ENCODE data around the gene MYO5C.

DNA sequence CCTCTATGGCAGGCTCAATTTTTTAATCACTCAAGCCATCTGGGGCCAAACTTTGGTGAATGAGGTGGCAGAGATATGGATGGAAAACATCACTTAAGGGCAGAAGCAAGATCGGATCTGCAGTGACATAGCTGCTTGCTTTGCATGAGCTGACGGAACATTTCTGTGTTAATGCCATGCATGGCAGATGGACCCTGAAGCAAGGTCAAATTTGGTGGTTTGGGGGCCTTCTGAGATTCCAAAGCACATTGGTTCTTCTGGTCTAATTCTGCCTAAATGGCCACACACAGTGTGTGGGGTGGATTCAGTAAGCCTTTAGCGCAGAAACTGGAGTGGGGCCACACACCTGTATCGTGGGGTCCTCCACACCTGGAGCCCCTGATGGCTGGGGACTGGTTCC lies 144.7 kb downstream of the MYO5C start:
- TF ChIP-seq, protein P1, sequence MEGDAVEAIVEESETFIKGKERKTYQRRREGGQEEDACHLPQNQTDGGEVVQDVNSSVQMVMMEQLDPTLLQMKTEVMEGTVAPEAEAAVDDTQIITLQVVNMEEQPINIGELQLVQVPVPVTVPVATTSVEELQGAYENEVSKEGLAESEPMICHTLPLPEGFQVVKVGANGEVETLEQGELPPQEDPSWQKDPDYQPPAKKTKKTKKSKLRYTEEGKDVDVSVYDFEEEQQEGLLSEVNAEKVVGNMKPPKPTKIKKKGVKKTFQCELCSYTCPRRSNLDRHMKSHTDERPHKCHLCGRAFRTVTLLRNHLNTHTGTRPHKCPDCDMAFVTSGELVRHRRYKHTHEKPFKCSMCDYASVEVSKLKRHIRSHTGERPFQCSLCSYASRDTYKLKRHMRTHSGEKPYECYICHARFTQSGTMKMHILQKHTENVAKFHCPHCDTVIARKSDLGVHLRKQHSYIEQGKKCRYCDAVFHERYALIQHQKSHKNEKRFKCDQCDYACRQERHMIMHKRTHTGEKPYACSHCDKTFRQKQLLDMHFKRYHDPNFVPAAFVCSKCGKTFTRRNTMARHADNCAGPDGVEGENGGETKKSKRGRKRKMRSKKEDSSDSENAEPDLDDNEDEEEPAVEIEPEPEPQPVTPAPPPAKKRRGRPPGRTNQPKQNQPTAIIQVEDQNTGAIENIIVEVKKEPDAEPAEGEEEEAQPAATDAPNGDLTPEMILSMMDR (IDR thresholded peaks at IDR 0.05): no peak
- TF ChIP-seq POLR2AphosphoS5 (IDR thresholded peaks at IDR 0.05): no peak
- no peak for TF ChIP-seq POLR2A (IDR thresholded peaks at IDR 0.05; ENCODE audit: low read depth)
- no peak for TF ChIP-seq EP300 (IDR thresholded peaks at IDR 0.05)
